ENCODE data around the gene HCN4. TPM values are rescaled to one million over a fixed set of nuclear protein-coding genes. Genes with fewer than 3 reads are reported as not detected.

The HCN4 gene
- total RNA-seq, 1 donor from 2014 or later, result 0.41 TPM

DNA sequence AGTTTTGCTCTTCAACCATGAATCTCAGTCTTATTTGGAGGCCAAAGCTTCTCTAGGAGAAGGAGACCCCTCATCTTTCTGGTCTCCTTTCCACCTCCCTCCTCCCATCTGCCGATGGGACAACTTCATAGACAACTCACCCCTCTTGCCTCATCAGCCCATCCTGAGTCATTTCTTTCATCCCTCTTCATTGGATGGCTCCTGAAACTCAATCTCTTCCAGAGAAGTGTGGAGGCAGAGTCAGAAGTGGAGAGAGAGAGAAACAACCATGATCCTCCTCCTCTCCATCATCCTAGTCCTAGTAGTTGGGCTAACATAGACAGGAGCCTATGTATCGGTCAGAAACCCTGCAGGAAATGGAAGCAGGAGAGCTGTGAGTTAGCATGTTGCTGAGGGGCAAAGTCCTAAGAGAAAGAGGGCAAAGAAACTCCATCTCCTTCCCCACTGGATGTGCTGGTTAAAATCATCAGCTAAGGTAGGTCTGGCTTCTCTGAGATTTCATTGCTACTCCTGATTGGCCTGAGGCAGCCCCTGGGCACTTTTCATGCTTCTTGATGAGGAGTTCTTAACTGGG is 21.3 kb upstream of the HCN4 start:
- peaks cover 19% of the 10 kb centered on the region for H3K27me3 Mint-ChIP-seq (ENCODE audit: insufficient read depth, low read depth)
- Histone ChIP-seq H3K9me3 (ENCODE audit: low read depth) (no peaks in the 10 kb centered on the region), H3K4me1 (no peaks in the 10 kb centered on the region), H4K20me1 (ENCODE audit: low read depth) (no peaks in the 10 kb centered on the region), H3K4me3 (no peak overlapping the region), H2AFZ (replicated peaks) (no peak overlapping the region), H3F3A (ENCODE audit: low read depth) (no peaks in the 10 kb centered on the region), H3K27me3 (no peaks in the 10 kb centered on the region), H3K9ac (no peak overlapping the region), H3K4me2 (no peak overlapping the region), H3K79me2 (ENCODE audit: low read depth) (no peaks in the 10 kb centered on the region), H3K27ac (no peak overlapping the region), H3K36me3 (no peaks in the 10 kb centered on the region)
- H3K9me3 Mint-ChIP-seq, result no peaks in the 10 kb centered on the region
- no peaks in the 10 kb centered on the region for H3K36me3 Mint-ChIP-seq
- TF ChIP-seq EZH2 (IDR thresholded peaks at IDR 0.05) (no peak), EZH2phosphoT487 (IDR thresholded peaks at IDR 0.05) (no peak), CTCF (IDR thresholded peaks at IDR 0.05) (no peak)
- no peak for DNase-seq (ENCODE audit: low spot score)
- H3K4me3 Mint-ChIP-seq, result no peak overlapping the region
- H3K4me1 Mint-ChIP-seq, result no peaks in the 10 kb centered on the region
- no peak overlapping the region for H3K27ac Mint-ChIP-seq

DNA sequence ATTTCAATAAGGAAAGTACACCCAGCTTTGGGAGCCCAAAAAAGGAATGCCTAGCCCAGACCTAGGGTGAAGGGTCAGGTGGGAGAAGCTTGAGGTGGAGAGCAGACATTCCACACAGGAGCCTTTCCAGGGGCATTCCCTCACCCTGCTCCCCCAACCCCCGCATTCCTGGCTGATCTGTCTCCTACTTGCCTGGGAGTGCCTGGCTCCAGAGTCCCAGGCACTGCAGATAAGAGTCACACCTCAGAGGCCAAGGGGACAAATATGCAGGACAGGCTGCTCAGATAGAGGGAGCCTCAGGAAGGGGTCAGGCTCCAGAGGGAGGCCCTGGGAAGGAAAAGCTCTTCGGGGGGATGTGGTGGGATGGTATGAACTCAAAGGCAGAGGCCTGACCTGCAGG is 20.8 kb upstream of the HCN4 start:
- no peak overlapping the region for H3K27ac ChIP-seq
- no peaks in the 10 kb centered on the region for H3K27me3 ChIP-seq
- no peak overlapping the region for H2AFZ ChIP-seq (replicated peaks)
- TF ChIP-seq EZH2phosphoT487 (IDR thresholded peaks at IDR 0.05) (no peak), CTCF (IDR thresholded peaks at IDR 0.05) (no peak), EZH2 (IDR thresholded peaks at IDR 0.05) (no peak)
- no peaks in the 10 kb centered on the region for H3K79me2 ChIP-seq (ENCODE audit: low read depth)
- no peaks in the 10 kb centered on the region for H3K36me3 ChIP-seq
- Mint-ChIP-seq H3K4me3 (no peak overlapping the region), H3K27ac (no peak overlapping the region), H3K36me3 (no peaks in the 10 kb centered on the region), H3K27me3 (ENCODE audit: insufficient read depth, low read depth) (peaks cover 19% of the 10 kb centered on the region), H3K9me3 (no peaks in the 10 kb centered on the region), H3K4me1 (no peaks in the 10 kb centered on the region)
- no peaks in the 10 kb centered on the region for H3K4me1 ChIP-seq
- H4K20me1 ChIP-seq (ENCODE audit: low read depth), result no peaks in the 10 kb centered on the region
- H3K9me3 ChIP-seq (ENCODE audit: low read depth), result no peaks in the 10 kb centered on the region
- no peaks in the 10 kb centered on the region for H3F3A ChIP-seq (ENCODE audit: low read depth)
- no peak overlapping the region for H3K4me3 ChIP-seq
- DNase-seq (ENCODE audit: low spot score), result no peak
- no peak overlapping the region for H3K9ac ChIP-seq
- H3K4me2 ChIP-seq, result no peak overlapping the region

DNA sequence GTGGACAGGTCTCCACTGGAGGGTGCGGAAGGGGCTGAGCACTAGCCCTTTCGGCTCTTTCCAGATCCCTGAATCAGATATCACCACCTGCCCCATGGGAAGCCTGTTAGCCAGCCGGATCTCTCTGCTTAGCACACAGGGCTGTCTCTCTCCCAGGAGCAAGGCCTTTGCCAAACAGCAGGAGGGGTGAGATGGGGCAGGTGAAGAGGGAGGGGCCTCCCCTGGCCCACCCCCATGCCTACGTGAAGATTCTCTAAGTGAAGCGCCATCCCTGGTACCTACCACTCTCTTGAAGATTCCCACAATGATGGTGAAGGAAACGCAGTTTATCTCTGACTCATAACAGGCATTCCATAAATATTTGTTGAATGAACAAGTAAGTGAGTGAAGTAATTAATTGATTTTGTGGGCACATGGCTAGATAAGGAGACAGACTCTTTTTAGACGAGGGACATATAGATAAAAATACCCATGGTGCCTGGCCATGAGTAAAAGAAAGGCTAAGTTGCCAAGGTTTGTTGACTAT is 19.6 kb upstream of the HCN4 start:
- Histone ChIP-seq H3K4me1 (no peaks in the 10 kb centered on the region), H3K27me3 (no peaks in the 10 kb centered on the region), H3K4me3 (no peak overlapping the region), H3K4me2 (no peak overlapping the region), H3K27ac (no peak overlapping the region), H3F3A (ENCODE audit: low read depth) (no peaks in the 10 kb centered on the region), H3K79me2 (ENCODE audit: low read depth) (no peaks in the 10 kb centered on the region), H3K36me3 (no peaks in the 10 kb centered on the region), H3K9ac (no peak overlapping the region), H4K20me1 (ENCODE audit: low read depth) (no peaks in the 10 kb centered on the region), H2AFZ (replicated peaks) (no peak overlapping the region), H3K9me3 (ENCODE audit: low read depth) (no peaks in the 10 kb centered on the region)
- DNase-seq (ENCODE audit: low spot score), result no peak
- Mint-ChIP-seq H3K27ac (no peak overlapping the region), H3K27me3 (ENCODE audit: insufficient read depth, low read depth) (peaks cover 19% of the 10 kb centered on the region), H3K36me3 (no peaks in the 10 kb centered on the region), H3K9me3 (no peaks in the 10 kb centered on the region), H3K4me1 (no peaks in the 10 kb centered on the region), H3K4me3 (no peak overlapping the region)
- TF ChIP-seq EZH2 (IDR thresholded peaks at IDR 0.05) (no peak), EZH2phosphoT487 (IDR thresholded peaks at IDR 0.05) (no peak), CTCF (IDR thresholded peaks at IDR 0.05) (no peak)

Data from neural progenitor cell (in vitro differentiated cells).